Lung (tissue), 12 donors: ENCODE measurements around the gene PSME4. TPM values are rescaled to one million over a fixed set of nuclear protein-coding genes. Genes with fewer than 3 reads are reported as not detected.

Experiments used
- ATAC-seq: fragments of 200-7000 bp; cut with Tn5 transposase; one replicate; pipeline ENCODE4 v1.9.1; 2020; ENCODE audit warnings: moderate number of reproducible peaks; ENCODE audit not compliant: insufficient read depth, low FRiP score
- DNase-seq, 3 donors: peaks; one replicate each; pipeline ENCODE4 v3.0.0-alpha.2; 2013 to 2017
- H3K27ac ChIP-seq, 2 donors: one replicate each; pipeline ENCODE4 v1.5.1; 2013; ENCODE audit warnings: mild to moderate bottlenecking in 2 of 2, moderate library complexity in 2 of 2, control low read depth in 1 of 2, inconsistent platforms in 1 of 2, low read depth in 1 of 2, low read length in 1 of 2
- H3K27me3 ChIP-seq, 3 donors: one replicate each; pipeline ENCODE4 v1.5.1; 2013; ENCODE audit warnings: low read length in 2 of 3; ENCODE audit not compliant: control insufficient read depth in 3 of 3, insufficient read depth in 3 of 3
- H3K36me3 ChIP-seq, 4 donors: one replicate each; pipeline ENCODE4 v1.5.1; 2013; ENCODE audit warnings: low read length in 4 of 4, mild to moderate bottlenecking in 1 of 4, moderate library complexity in 1 of 4; ENCODE audit not compliant: control insufficient read depth in 4 of 4, insufficient read depth in 4 of 4
- H3K4me1 ChIP-seq, 5 donors: one replicate each; pipeline ENCODE4 v1.5.1; 2013; ENCODE audit warnings: low read length in 5 of 5, mild to moderate bottlenecking in 2 of 5, moderate library complexity in 1 of 5; ENCODE audit not compliant: control insufficient read depth in 5 of 5, insufficient read depth in 5 of 5
- H3K4me3 ChIP-seq: one replicate; pipeline ENCODE4 v1.5.1; 2013; ENCODE audit warnings: mild to moderate bottlenecking, control low read depth, moderate library complexity
- H3K9ac ChIP-seq, 2 donors: one replicate each; pipeline ENCODE4 v1.5.1; 2013; ENCODE audit warnings: low read length in 2 of 2, control low read depth in 1 of 2; ENCODE audit not compliant: insufficient read depth in 1 of 2
- H3K9me3 ChIP-seq, 4 donors: one replicate each; pipeline ENCODE4 v1.5.1; 2013; ENCODE audit warnings: low read length in 3 of 4, mild to moderate bottlenecking in 1 of 4, moderate library complexity in 1 of 4; ENCODE audit not compliant: control insufficient read depth in 4 of 4, insufficient read depth in 3 of 4
- WGBS, 2 donors: extraction: QIAGEN DNeasy Blood & Tissue Kit; methylation state at CpG; one replicate each; pipeline ENCODE4 v1.1.7; 2013; 5-methylcytosine and 5-hydroxymethylcytosine counted together
- polyA plus RNA-seq, 2 donors: library from polyadenylated mRNA; stranded (reverse); fragments of 200-250 nt; gene quantifications; one replicate each; pipeline ENCODE4 v1.2.1, GENCODE V29; 2013
- total RNA-seq, 2 donors: library from RNA; depleted of rRNA in 1 of 2; stranded (reverse); fragments of >200 nt in 1 of 2; gene quantifications; one replicate each; pipeline ENCODE4 v1.2.1, GENCODE V29; 2014 to 2021
- TF ChIP-seq, protein P1 (sequence below): IDR thresholded peaks from 2 replicates; pipeline ENCODE4 v1.5.1; 2012; ENCODE audit warnings: mild to moderate bottlenecking; ENCODE audit errors: control extremely low read depth, extremely low read depth
- donor health status: control.
- donor health status: control.
- donor health status: Bipolar disorder and iron deficiency.
- donor health status: healthy.
- donor health status: DM: yes; HTN: yes; CAD: no.

Gene PSME4
- total and polyA plus RNA-seq, 4 donors, result 20.8 to 72.5 (median 44.9) TPM

GRCh38 chr2:53820711-53821110 is 150.1 kb downstream of the PSME4 start:
- H3K36me3 ChIP-seq, result peaks cover 3 to 18% (median 13%) of the 10 kb centered on the region in 4 donors
- H3K4me1 ChIP-seq, result peaks cover 0 to 2% (median 0%) of the 10 kb centered on the region in 5 donors
- no peaks in the 10 kb centered on the region for H3K27me3 ChIP-seq
- no peak overlapping the region for H3K4me3 ChIP-seq
- H3K9ac ChIP-seq, result no peak overlapping the region
- H3K9me3 ChIP-seq, result no peaks in the 10 kb centered on the region
- TF ChIP-seq, protein P1, sequence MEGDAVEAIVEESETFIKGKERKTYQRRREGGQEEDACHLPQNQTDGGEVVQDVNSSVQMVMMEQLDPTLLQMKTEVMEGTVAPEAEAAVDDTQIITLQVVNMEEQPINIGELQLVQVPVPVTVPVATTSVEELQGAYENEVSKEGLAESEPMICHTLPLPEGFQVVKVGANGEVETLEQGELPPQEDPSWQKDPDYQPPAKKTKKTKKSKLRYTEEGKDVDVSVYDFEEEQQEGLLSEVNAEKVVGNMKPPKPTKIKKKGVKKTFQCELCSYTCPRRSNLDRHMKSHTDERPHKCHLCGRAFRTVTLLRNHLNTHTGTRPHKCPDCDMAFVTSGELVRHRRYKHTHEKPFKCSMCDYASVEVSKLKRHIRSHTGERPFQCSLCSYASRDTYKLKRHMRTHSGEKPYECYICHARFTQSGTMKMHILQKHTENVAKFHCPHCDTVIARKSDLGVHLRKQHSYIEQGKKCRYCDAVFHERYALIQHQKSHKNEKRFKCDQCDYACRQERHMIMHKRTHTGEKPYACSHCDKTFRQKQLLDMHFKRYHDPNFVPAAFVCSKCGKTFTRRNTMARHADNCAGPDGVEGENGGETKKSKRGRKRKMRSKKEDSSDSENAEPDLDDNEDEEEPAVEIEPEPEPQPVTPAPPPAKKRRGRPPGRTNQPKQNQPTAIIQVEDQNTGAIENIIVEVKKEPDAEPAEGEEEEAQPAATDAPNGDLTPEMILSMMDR, result no peak
- 83 to 92% methylated on average over 4 of the region's 4 CpGs for WGBS, 2 donors
- ATAC-seq, result no peak
- DNase-seq, result no peak
- H3K27ac ChIP-seq, result no peak overlapping the region

GRCh38 chr2:53820048-53820447 is 150.7 kb downstream of the PSME4 start:
- no peak overlapping the region for H3K9ac ChIP-seq
- DNase-seq (no peak), ATAC-seq (no peak)
- peaks cover 3 to 18% (median 14%) of the 10 kb centered on the region in 4 donors for H3K36me3 ChIP-seq
- no peak overlapping the region for H3K4me3 ChIP-seq
- no peaks in the 10 kb centered on the region for H3K9me3 ChIP-seq
- peaks cover 0 to 2% (median 0%) of the 10 kb centered on the region in 5 donors for H3K4me1 ChIP-seq
- no peaks in the 10 kb centered on the region for H3K27me3 ChIP-seq
- H3K27ac ChIP-seq, result no peak overlapping the region
- TF ChIP-seq, protein P1, result no peak
- 87 to 92% methylated on average over 9 of the region's 9 CpGs for WGBS, 2 donors

DNA sequence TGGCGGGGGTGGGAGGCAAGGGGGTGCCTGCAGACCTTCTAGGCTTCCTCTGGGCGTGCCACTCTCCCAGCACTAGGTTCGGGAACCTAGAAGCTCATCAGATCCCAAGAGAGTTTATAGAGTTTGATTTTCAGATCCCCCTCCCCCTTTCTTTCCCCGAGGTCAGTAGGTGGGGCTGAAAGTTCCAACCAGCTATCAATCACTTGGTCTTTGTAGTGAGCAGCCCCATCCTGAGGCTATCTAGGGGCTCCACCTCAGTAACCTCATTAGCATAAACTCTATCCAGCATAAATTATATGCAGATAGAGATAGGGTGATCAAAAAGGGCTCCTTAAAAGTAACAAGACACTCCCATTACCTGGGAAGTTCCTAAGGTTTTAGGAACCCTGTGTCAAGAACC is 151.2 kb downstream of the PSME4 start:
- peaks cover 0 to 2% (median 0%) of the 10 kb centered on the region in 5 donors for H3K4me1 ChIP-seq
- H3K27ac ChIP-seq, result no peak overlapping the region
- H3K9ac ChIP-seq, result no peak overlapping the region
- TF ChIP-seq, protein P1, result no peak
- WGBS, 2 donors, result 89 to 90% methylated on average over 4 of the region's 4 CpGs
- no peak for DNase-seq
- H3K9me3 ChIP-seq, result no peaks in the 10 kb centered on the region
- no peaks in the 10 kb centered on the region for H3K27me3 ChIP-seq
- no peak for ATAC-seq
- H3K36me3 ChIP-seq, result peaks cover 3 to 18% (median 14%) of the 10 kb centered on the region in 4 donors
- no peak overlapping the region for H3K4me3 ChIP-seq

DNA sequence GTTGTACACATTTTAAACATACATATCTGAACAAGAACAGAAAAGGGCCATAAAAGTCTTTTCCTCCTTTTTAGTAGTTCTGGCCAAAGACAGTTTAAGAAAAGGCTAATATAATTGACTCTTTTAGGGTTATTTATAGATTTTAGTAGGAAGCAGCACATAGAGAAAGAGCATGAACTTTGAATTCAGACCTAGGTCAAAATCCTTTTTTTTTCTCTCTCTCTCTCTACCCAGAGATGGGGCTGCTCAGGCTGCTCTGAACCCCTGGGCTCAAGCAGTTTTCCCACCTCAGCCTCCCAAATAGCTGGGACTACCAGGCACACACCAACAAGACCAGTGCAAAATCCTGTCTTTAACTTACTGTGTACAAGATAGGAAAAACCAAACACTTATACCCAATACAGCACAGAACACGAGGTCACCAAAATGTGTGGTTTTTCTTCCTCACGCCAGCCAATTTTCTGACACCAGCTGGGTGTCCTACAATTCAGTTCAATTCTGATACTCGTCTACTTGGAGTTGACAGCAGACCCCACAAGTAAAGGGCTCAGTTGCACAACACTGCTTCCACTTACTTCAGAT is 151.8 kb downstream of the PSME4 start:
- H3K4me3 ChIP-seq, result no peak overlapping the region
- WGBS, 2 donors, result 86 to 90% methylated on average over 3 of the region's 3 CpGs
- no peaks in the 10 kb centered on the region for H3K27me3 ChIP-seq
- H3K36me3 ChIP-seq, result peaks cover 6 to 18% (median 14%) of the 10 kb centered on the region in 4 donors
- H3K9me3 ChIP-seq, result no peaks in the 10 kb centered on the region
- H3K27ac ChIP-seq, result no peak overlapping the region
- DNase-seq (no peak), ATAC-seq (no peak)
- H3K4me1 ChIP-seq, result peaks cover 0 to 2% (median 0%) of the 10 kb centered on the region in 5 donors
- TF ChIP-seq, protein P1, result no peak
- H3K9ac ChIP-seq, result no peak overlapping the region
